ENCODE data around the gene TMEM242.

- TF ChIP-seq, protein P1, sequence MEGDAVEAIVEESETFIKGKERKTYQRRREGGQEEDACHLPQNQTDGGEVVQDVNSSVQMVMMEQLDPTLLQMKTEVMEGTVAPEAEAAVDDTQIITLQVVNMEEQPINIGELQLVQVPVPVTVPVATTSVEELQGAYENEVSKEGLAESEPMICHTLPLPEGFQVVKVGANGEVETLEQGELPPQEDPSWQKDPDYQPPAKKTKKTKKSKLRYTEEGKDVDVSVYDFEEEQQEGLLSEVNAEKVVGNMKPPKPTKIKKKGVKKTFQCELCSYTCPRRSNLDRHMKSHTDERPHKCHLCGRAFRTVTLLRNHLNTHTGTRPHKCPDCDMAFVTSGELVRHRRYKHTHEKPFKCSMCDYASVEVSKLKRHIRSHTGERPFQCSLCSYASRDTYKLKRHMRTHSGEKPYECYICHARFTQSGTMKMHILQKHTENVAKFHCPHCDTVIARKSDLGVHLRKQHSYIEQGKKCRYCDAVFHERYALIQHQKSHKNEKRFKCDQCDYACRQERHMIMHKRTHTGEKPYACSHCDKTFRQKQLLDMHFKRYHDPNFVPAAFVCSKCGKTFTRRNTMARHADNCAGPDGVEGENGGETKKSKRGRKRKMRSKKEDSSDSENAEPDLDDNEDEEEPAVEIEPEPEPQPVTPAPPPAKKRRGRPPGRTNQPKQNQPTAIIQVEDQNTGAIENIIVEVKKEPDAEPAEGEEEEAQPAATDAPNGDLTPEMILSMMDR (IDR thresholded peaks at IDR 0.05): no peak
- no peak for TF ChIP-seq POLR2A (IDR thresholded peaks at IDR 0.05)
Measured at GRCh38 chr6:157271911-157272310, 51.4 kb downstream of the TMEM242 start.

All from esophagus squamous epithelium (tissue), 4 donors.